NCI-H1092 (cell line): Measurements from ENCODE around the gene LHFPL3.
A peak's percentile ranks its signal among the peaks of the same experiment; 100 is the strongest.

ENCODE experiments used
- DNase-seq: peaks from one replicate; lab custom pipeline; 2025; lab: John Stamatoyannopoulos, UW

Gene LHFPL3

DNA sequence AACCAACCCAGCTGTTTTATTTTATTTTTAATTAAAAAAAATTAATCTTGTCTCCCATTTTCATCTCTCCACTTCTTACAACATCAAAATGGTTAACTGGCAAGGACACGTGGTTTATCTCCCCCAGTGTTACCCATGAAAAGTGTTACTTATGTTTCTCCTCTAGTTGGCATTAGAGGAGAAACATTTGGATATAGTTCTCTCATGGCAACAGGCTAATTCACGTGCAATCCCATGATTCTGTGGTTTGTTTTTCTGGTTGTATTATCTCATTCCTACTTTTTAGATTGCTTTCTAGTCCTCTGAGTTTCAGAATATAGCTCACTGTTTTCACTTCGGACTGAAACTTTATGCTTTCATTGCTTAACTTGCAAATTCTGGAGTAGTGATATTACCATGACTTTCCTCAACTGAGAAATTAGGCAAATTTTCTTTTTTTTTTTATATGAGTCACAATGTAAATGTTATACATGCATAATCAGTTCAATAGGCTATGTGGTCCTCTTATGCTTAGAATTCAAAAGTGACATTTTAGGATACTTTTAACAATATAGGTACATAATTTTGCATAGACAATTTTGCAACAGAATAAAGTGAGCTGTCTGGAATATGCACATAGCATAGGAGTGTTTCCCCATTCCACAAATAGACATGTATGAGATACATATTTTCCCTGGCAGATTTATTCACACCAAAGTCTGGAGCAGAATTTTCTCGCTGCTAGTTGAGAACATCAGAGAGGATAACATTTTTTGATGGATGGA, 43.0 kb downstream of the LHFPL3 start:
- no peak for DNase-seq

DNA sequence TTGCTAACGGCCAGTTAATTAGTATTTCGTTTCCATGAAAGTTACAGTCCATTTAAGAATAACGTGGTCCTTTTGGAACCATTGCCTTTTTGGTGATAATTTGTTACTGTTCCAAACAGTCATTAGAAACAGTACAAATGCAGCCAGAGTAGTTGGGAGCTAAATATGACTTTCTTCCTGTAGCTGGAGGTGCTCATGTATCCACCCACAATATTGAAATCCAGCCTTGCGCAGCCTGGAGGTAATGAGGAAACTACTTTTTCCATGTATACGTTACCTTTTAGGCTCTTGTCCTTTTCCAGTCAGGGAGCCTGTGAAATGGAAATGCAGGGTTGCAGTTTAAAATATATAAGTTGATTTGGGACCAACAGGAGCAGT, 43.6 kb downstream of the LHFPL3 start:
- DNase-seq = no peak

DNA sequence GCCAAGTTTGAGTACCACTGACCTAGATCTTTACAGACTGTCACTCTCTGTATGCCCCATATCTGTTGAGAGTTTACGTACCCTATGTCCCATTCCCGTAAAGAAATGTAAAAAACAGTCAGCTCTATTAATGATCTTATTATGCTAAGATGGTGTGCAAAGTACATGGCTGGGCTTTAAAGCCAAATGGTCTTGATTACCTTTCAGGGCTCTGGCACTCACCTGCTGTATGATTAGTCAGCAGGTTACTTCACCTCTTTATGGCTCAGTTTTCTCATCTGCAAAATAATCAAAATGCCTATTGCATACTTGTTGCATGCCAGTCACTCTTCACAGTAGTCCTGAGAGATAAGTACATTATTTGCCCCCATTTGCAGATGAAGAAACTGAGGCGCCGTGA, 54.2 kb downstream of the LHFPL3 start:
- no peak for DNase-seq

DNA sequence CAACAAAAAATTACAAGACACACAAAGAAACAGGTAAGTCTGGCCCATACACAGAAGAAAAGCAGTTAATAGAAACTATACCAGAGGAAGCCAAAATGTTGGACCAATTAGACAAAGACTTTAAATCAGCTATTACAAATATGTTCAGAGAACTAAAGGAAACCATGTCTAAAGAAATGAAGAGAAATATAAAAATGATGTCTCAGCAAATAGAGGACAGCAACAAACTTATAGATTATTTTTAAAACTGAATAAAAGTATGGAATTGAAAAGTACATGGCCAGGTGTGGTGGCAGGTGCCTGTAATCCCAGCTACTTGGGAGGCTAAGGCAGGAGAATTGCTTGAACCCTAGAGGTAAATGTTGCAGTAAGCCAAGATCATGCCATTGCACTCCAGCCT, 58.5 kb downstream of the LHFPL3 start:
- DNase-seq = no peak

DNA sequence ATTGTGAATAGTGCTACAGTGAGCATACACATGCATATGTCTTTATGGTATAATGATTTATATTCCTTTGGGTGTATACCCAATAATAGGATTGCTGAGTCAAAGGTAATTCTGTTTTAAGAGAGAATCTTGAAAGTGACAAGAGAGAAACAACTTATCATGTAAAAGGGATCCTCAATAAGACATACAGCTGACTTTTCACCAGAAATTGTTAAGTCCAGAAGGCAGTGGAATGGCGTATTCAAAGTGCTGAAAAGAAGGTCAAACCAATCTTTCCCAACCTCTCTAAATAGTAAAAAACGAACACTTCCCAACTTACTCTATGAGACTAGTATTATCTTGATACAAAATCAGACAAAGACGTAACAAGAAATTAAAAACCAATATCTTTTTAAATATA, 59.8 kb downstream of the LHFPL3 start:
- no peak for DNase-seq

DNA sequence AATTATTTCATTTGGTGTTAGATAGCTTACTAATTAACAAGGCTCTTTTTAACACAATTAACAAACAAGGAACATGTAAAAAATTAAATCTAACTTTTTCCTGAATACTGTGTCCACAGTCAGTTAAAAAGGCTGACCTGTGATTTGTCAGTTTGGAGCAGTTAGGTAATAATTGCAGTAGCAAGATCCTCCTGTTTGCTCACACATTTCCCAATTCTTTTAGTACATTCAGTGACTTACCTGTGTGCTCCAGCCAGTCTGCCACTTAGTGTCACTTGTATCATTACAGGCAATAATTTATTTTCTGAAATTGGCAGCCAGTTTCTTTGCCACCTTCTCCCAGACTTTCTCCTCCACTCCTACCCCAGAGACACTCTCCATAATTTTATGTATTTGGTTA, 66.8 kb downstream of the LHFPL3 start:
- no peak for DNase-seq

DNA sequence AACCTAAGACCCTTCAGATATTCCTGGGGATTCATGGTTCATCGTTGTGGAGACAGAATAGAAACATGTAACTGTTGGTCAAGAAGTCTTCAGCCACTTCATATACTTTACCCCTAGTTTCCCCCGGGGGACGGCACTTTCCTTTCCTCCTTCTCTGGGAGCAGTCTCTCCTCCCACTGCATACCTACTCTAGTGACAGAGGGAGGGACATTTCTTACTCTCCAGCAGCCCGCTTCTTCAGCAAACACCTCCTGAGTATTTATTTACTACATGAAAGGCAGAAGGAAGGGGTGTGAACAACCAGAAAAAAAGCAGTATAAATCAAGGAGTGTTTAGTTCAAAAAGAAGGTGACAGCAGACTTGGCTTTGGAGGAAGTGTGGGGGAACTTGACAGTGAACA, 69.0 kb downstream of the LHFPL3 start:
- DNase-seq = no peak

DNA sequence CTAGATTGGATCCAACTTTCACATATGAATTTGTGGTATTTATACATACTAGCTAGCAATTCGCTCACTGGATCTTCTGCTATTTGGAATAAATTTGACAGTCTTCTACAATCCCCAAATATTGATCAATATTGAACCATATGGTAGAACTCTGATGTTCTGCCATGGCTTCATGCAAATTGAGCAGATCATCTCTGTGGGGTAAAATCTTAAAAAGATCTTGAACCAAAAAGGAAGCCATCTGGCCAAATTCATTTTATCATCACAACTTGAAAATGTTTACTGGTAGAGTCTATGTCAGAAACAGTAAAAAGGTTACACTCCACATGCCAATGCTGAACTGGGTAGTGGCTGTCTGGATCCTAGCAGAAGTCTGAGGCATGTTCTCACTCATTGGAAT, 80.0 kb downstream of the LHFPL3 start:
- no peak for DNase-seq

DNA sequence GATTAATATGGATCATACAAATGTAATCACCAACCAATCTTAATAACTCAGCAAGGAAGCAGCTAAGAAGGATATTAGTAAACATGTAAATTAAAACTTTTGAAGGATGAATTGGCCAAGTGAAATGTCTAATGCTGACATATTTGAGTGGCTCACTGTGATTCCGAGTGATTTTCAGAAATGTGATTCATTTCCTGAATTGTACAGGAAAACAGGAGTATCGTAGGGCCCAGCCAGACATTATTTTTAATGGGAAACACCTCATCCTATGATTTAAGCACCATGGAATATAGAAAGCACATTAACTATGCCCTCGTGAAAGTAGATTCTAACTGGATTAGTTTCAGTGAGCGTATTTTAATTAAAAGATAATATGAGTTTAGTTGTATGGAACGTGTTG, 82.3 kb downstream of the LHFPL3 start:
- no peak for DNase-seq

DNA sequence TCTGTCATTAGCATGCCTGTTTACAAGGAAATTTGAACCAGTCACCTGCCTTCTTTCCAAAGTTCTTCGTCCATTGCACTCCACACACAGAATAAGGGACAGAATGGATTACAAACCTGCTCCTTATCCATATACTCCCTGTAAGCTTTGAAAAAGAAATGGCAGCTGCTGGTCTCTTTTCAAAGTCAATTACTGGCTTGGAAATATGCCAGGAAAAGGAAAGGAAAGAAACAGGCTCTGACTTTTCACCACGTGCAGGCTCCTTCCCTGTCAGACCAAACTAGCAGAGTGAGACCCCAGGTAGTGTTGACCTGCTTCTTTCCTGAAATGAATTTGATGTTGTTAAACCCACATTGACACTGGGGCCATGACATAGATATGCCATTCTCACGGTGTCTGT, 84.5 kb downstream of the LHFPL3 start:
- DNase-seq = peak; percentile 30

DNA sequence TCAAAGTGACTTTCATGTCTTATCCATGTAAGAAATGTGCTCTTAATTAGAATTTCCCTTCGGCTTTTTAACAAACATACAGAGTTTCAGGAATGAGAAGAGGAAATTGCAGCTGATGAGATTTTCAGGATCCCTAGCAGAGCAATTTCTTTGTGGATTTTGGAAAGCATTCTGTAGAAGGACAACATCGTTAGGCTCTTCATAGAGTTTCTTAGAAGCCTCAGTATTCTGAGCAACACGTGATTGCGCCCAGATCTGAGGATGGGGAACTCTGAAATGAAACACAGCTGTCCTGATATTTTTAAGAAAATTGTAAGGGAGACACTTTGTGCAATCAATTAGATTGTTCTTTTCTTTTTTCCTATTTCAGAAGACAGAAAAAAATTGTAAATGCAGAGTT, 85.8 kb downstream of the LHFPL3 start:
- DNase-seq = no peak

DNA sequence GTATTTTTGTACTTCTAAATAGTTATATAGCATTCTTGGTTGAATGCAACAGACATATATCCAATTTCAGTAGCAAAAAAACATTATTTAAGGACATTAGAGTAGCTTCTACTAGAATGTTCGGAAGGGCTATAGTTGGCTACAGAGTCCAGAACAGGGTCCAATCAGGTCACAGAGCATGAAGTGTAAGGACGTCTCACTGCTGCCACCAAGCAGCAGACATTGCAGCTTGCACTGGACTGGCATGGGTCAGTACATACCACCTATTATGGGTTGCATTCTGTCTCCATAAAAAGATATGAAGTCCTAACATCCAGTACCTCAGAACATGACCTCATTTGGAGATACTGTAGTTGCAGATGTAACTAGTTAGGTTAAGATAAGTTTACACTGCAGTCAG, 87.3 kb downstream of the LHFPL3 start:
- DNase-seq = no peak

DNA sequence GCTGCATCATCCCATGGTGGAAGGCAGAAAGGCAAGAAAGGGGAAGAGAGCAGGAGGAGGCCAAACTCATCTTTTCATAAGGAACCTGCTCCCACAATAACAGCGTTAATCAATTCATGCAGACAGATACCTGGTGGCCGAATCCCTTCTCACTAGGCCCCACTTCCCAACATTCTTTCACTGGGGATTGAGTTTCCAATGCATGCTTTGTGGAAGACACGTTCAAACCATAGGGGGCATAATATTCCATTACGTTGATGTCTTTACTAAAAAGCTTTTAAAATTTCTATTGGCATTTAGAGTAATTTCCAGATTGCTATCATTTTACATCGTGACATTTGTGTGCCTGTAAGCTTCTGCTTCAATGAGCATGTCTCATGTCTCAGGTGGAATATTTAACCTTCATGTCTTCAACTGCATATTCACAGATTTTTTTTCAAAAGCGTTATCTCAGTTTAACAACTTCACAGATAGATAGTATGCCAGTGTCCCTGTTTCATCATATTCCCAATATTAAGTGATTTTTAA, 88.5 kb downstream of the LHFPL3 start:
- DNase-seq = no peak

DNA sequence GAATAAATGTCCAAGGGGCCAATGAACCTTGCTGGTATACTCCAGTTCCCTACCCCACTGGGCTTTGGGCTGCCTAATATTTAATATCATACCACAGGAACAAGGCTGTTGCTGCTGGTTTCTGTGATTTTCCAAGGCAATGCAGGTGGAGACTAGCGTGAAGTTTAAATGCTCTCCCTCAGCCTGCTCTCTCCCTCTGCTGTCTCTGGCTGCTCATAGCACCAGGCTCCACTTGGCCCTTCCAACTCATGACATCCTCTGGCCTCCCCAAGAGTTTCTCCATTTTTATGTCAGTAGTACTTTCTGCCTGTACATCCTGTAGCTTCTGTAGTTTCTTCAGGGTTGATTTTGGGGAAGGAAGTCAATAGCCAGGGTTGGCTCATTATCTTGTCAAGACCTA, 103.5 kb downstream of the LHFPL3 start:
- DNase-seq = no peak

DNA sequence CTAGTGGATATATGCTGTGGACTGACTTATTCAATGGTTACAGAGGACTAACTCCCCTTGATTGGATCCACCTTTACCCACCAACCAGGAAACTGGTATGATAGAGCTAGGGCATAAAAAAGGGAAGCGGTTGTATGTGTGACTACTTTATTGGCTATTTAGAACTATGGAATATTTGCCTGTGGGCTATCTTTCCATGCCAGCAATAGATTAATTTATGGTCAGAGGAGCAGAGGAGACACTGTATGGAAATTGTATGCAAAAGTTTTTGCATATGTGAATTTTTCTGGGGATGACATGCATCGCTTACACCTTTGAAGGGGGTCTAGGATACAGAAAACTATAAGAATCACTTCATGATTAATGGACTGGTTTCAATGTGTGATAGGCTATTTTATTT, 105.7 kb downstream of the LHFPL3 start:
- DNase-seq = no peak

DNA sequence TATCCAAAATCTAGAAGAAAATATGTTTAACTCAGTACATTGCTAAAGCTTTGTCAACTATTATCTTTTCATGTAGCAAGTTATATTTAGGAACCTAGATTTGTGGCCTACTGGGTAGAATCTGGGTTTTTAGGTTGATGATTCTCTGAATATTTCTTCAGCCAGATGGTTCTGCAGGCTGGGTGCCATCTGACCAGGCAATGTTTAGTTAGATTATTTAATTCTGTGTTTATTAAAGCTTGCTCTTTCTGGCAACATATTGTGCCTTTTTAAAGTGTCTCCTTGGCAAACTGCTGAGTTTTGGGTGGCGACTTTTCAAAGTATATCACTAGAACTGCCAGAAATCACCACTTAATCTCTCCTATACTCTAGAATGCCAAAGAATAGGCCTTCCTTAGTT, 114.1 kb downstream of the LHFPL3 start:
- DNase-seq = no peak

DNA sequence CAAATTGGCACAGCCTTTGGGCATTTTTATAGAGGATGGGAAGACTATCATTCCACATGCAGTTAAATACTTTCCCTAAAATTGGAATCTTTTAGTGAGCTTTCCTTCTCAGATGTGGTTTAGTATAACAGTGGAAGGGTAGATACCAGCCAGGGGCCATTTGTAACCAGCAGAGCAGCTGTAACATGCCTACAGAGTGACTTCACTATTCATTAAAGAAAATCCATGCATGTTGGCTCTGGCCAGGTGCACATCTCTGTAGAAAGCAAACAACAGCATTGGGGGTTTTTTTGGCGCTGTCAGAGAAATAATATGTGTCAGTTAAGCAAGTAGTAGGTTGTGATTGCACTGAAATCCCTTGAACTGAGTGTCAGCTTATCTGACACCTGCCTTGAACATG, 115.6 kb downstream of the LHFPL3 start:
- DNase-seq = no peak

DNA sequence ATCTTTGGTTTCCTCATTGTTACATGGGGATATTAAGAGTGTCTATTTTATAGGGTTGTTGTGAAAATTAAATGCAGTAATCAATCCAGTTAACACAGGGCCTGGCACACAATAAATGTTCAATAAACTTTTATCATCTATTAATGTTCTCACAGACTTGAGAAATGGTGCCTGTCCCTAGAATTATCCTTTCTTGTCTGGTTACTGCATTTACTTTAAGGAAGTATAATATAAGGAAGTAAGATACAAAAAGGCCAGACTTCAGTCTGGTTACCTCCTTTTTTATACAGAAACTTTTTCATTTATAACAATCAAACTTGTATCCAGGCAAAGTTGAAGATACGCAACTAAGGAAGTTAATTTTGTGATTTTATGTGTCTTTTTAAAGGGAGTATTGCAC, 117.0 kb downstream of the LHFPL3 start:
- DNase-seq = no peak

DNA sequence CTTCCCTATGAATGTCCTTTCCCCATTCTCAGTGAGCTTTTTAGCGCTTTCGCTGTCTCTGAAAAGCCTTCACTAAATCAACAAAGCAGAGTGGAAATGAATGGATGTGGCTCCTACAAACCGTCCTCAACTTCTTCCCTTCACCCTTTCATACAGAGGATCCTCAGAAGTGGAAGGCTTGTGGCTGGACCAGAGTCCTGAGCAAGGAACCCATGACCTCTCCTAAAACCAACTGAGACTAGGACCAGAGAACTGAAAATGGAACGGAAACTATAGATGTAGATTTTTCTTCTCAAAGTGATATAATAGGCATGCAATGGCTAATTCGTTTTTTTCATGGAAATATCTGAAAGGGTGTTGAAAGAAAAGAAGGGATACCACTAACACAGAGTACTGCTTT, 122.5 kb downstream of the LHFPL3 start:
- DNase-seq = no peak

DNA sequence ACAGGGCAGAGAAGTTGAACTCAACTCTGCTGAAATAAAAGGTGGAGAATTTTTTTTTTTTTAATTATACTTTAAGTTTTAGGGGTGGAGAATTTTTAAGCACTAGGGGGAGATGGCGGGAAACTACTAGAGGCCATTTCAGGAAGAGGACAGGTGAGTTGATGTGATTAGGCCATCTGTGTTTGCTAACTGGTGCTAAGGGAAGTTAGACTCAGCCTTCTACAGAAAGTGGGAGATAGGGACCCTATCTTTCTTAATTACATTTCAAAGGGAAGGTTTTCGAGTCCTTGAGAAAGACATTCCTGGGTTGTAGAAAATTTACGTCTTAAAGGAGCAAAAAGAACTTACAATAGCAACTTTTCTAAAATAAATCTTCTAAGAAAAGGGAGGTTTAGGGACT, 124.8 kb downstream of the LHFPL3 start:
- DNase-seq = no peak

DNA sequence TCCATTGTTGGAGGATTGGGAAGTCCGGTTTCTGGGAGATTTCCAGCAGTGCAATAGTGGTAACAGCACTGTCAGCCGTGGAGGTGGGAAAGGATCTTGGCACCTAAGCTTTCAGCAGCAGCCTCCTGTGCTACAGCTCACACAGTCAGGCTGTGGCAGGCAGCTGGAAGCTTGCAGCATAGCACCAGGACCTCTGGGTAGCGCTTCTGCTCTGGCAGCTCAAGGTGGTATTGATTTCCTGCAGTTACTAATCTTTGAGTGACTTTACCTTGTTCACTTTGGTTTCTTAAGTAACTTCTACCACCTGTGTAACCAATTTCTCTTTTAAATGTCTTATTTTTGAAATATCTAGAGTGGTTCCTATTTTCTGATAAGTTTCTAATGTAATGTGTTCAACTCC, 130.5 kb downstream of the LHFPL3 start:
- no peak for DNase-seq

DNA sequence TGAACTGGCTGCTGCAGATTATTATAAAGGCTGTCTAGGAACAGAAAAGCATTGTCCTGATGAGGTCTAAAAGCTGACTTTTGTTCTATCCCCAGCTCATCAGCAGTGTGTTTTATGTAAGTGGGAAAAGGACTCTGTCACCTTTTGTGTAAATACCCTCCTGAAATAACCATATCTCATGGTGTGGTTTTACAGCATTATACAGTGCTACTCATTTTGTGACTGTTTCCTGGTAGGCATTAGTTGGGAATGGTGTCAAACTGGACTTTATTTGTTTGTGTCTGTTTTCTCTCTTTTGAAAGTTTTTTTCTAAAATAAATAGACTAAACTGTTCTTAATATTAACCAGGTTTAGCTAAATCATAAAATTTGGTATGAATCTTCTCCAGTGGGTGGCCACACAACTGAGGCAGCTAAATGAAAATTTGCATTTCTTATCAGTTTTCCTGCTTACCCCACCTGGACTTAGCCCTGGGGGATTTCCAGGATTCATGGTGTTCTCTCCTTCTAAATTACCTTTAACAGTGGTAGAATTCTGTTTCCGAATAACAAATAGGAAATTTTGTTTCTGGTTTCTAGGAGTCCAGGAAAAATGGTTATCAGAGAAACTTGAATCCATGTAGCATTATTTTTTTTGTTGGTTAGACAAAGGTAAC, 140.9 kb downstream of the LHFPL3 start:
- no peak for DNase-seq

DNA sequence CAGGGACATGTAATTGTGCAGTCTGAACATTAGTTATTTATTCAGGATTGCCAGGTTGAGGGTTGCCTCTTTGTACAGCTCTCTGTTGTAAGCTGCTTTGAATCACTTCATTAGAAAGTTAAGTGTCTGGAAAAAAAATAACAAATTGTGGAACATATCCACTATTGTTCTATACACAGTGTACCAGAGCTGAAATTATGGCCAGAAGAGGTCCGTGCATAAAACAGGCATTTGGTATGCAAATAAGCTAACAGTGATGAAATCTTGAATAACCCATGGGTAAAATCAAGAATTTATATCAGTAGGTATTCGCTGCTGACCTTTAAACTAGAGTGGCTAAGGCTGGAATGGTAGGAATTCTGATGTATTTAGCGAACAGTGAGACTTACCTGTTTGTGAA, 152.1 kb downstream of the LHFPL3 start:
- DNase-seq = no peak
